ENCODE measurements around the gene NID1.

The NID1 gene

GRCh38 chr1:235953801-235954200 lies 111.1 kb downstream of the NID1 start:
- no peak for DNase-seq (ENCODE audit: low spot score)
- Histone ChIP-seq H3K27ac (no peak overlapping the region), H3K4me3 (no peak overlapping the region)
- no peak for TF ChIP-seq CTCF (IDR thresholded peaks at IDR 0.05)

GRCh38 chr1:235952950-235953615 lies 111.8 kb downstream of the NID1 start:
- Histone ChIP-seq H3K4me3 (no peak overlapping the region), H3K27ac (no peak overlapping the region)
- no peak for TF ChIP-seq CTCF (IDR thresholded peaks at IDR 0.05)
- no peak for DNase-seq (ENCODE audit: low spot score)

GRCh38 chr1:235951661-235952060 lies 113.2 kb downstream of the NID1 start:
- H3K27ac ChIP-seq: no peak overlapping the region
- H3K4me3 ChIP-seq: no peak overlapping the region
- DNase-seq (ENCODE audit: low spot score): no peak
- TF ChIP-seq CTCF (IDR thresholded peaks at IDR 0.05): no peak

GRCh38 chr1:235950318-235950717 lies 114.6 kb downstream of the NID1 start:
- H3K27ac ChIP-seq: no peak overlapping the region
- no peak for TF ChIP-seq CTCF (IDR thresholded peaks at IDR 0.05)
- H3K4me3 ChIP-seq: no peak overlapping the region
- no peak for DNase-seq (ENCODE audit: low spot score)

- no peak overlapping the region for H3K27ac ChIP-seq
- DNase-seq (ENCODE audit: low spot score): no peak
- H3K4me3 ChIP-seq: no peak overlapping the region
- no peak for TF ChIP-seq CTCF (IDR thresholded peaks at IDR 0.05)
These were observed 116.0 kb downstream of the NID1 start for GRCh38 chr1:235948774-235949427.

GRCh38 chr1:235947989-235948388 lies 116.9 kb downstream of the NID1 start:
- Histone ChIP-seq H3K4me3 (no peak overlapping the region), H3K27ac (no peak overlapping the region)
- DNase-seq (ENCODE audit: low spot score): no peak
- TF ChIP-seq CTCF (IDR thresholded peaks at IDR 0.05): no peak

GRCh38 chr1:235946571-235946981 lies 118.3 kb downstream of the NID1 start:
- Histone ChIP-seq H3K27ac (peak overlapping the region in 1 of 2 donors; percentile 22), H3K4me3 (no peak overlapping the region)
- no peak for DNase-seq (ENCODE audit: low spot score)
- no peak for TF ChIP-seq CTCF (IDR thresholded peaks at IDR 0.05)

Data from coronary artery (tissue), 2 donors.